ENCODE data around the gene ZG16B. TPM values are rescaled to one million over a fixed set of nuclear protein-coding genes. Genes with fewer than 3 reads are reported as not detected.

ZG16B gene
- total RNA-seq, 1 experiment from 2014 or later, result not detected

- TF ChIP-seq STAT6 (CRISPR knock-in tag; conservative IDR thresholded peaks at IDR 0.05; ENCODE audit: low read depth) (no peak), CDX4 (CRISPR knock-in tag; IDR thresholded peaks at IDR 0.05; ENCODE audit: borderline replicate concordance) (no peak), EMX1 (CRISPR knock-in tag; IDR thresholded peaks at IDR 0.05) (no peak), TP53 (CRISPR knock-in tag; IDR thresholded peaks at IDR 0.05) (no peak), HMGXB4 (CRISPR knock-in tag; IDR thresholded peaks at IDR 0.05) (peak; percentile 41; the same call in 1 of the 2 replicates), MAX (CRISPR knock-in tag; IDR thresholded peaks at IDR 0.05) (peak; percentile 65; the same call in 1 of the 2 replicates), ATF1 (CRISPR knock-in tag; IDR thresholded peaks at IDR 0.05) (no peak), TEAD1 (CRISPR knock-in tag; IDR thresholded peaks at IDR 0.05) (no peak), ZNF512 (CRISPR knock-in tag; IDR thresholded peaks at IDR 0.05; ENCODE audit: borderline replicate concordance) (no peak), ZSCAN18 (CRISPR knock-in tag; IDR thresholded peaks at IDR 0.05) (no peak), ESRRA (CRISPR knock-in tag; IDR thresholded peaks at IDR 0.05; ENCODE audit: borderline replicate concordance) (no peak), ZNF232 (CRISPR knock-in tag; IDR thresholded peaks at IDR 0.05) (no peak), AFF4 (CRISPR knock-in tag; IDR thresholded peaks at IDR 0.05; ENCODE audit: borderline replicate concordance) (no peak), ZNF219 (CRISPR knock-in tag; IDR thresholded peaks at IDR 0.05; ENCODE audit: borderline replicate concordance) (no peak), ETV6 (CRISPR knock-in tag; IDR thresholded peaks at IDR 0.05) (no peak), PRRX2 (CRISPR knock-in tag; IDR thresholded peaks at IDR 0.05) (no peak), CREM (CRISPR knock-in tag; IDR thresholded peaks at IDR 0.05) (no peak), NR3C1 (CRISPR knock-in tag; conservative IDR thresholded peaks at IDR 0.05; ENCODE audit: low read depth) (no peak), NFATC4 (CRISPR knock-in tag; IDR thresholded peaks at IDR 0.05) (no peak), IRF1 (CRISPR knock-in tag; IDR thresholded peaks at IDR 0.05) (no peak), USF1 (CRISPR knock-in tag; IDR thresholded peaks at IDR 0.05) (no peak), E2F4 (CRISPR knock-in tag; IDR thresholded peaks at IDR 0.05; ENCODE audit: borderline replicate concordance, low read depth) (no peak)
These were observed 8.8 kb downstream of the ZG16B start (continued) for GRCh38 chr16:2838928-2839327.

All from WTC11 (cell line).